H1 (cell line): ENCODE results near the gene RAD23B. TPM values are rescaled to one million over a fixed set of nuclear protein-coding genes. Genes with fewer than 3 reads are reported as not detected.

Source experiments
- ATF2 ChIP-seq: IDR thresholded peaks from 2 replicates; pipeline ENCODE4 v1.6.1; 2012; ENCODE audit warnings: low read length, inconsistent platforms
- E2F6 ChIP-seq: IDR thresholded peaks from 2 replicates; pipeline ENCODE4 v1.6.1; 2012; ENCODE audit warnings: inconsistent platforms
- FOSL1 ChIP-seq: IDR thresholded peaks from 2 replicates; pipeline ENCODE4 v1.6.1; 2011; ENCODE audit warnings: mild to moderate bottlenecking, low read depth, low read length, moderate library complexity; ENCODE audit not compliant: insufficient read depth
- SIRT6 ChIP-seq: IDR thresholded peaks from one replicate; pipeline ENCODE4 v1.7.1; 2012; ENCODE audit warnings: low read length, inconsistent platforms
- SP1 ChIP-seq: IDR thresholded peaks from 2 replicates; pipeline ENCODE4 v1.6.1; 2011; ENCODE audit warnings: low read depth, low read length
- polyA plus RNA-seq, 7 experiments: library from polyadenylated mRNA; depleted of rRNA in 3 of 7; stranded (reverse) in 5 of 7; unstranded in 2 of 7; fragments of >200 nt in 5 of 7; fragments of 200-250 nt in 2 of 7; gene quantifications; 1 replicate in 5 of 7; 2 replicates in 1 of 7; 4 replicates in 1 of 7; pipeline versions ENCODE4 v1.2.1 to v1.2.3, GENCODE V29; 2011 to 2013; ENCODE audit warnings: missing spikeins in 2 of 7, mixed read lengths in 2 of 7
- total RNA-seq: library from RNA; stranded (reverse); fragmentation: NEBNext Ultra II Directional; extraction: Animal tissue kit (Norgen Biotek cat#: 25700); gene quantifications from 2 replicates; pipeline ENCODE4 v1.2.1, GENCODE V29; 2021

The RAD23B gene
- total and polyA plus RNA-seq, 2 of the 8 experiments (the other 6 are each of a cell fraction or from before 2014, with no cell fraction given), result 97.1 to 165 TPM

- TF ChIP-seq E2F6, result no peak
- TF ChIP-seq ATF2, result no peak
- no peak for TF ChIP-seq FOSL1
- no peak for TF ChIP-seq SP1
- no peak for TF ChIP-seq SIRT6
Observed at GRCh38 chr9:107314763-107315162, 31.7 kb downstream of the RAD23B start (continued).
